Activated gamma-delta T cell treated with anti-CD3 and anti-CD28 coated beads, Interleukin-2, amount 50 U/mL, for 16 hours (primary cell): ENCODE data around the gene SPRN.
"Not testable (repeated sequence)": the region's sequence is repeated elsewhere in the genome, so short reads cannot be mapped to it uniquely, and the experiment has no call there.

ENCODE experiments used
- DNase-seq: peaks from one replicate; pipeline ENCODE4 v3.0.0-alpha.2; 2020; ENCODE audit warnings: low read depth

SPRN gene

GRCh38 chr10:133424601-133425000 lies at the start of gene SPRN:
Gene SPRN (minus strand): TSS chr10:133424625. CDS start chr10:133423681, 944 bp downstream.
- DNase-seq: not testable (repeated sequence)

- no peak for DNase-seq
Observed at GRCh38 chr10:133474027-133474426, 49.6 kb upstream of the SPRN start.

- DNase-seq: no peak
Observed at GRCh38 chr10:133473270-133473669, 48.8 kb upstream of the SPRN start.

GRCh38 chr10:133471300-133472109 lies 47.1 kb upstream of the SPRN start:
- DNase-seq: no peak

GRCh38 chr10:133469205-133469604 lies 44.8 kb upstream of the SPRN start:
- DNase-seq: not testable (repeated sequence)

GRCh38 chr10:133467286-133467911 lies 43.0 kb upstream of the SPRN start:
- no peak for DNase-seq

- DNase-seq: no peak
Observed at GRCh38 chr10:133466683-133467275, 42.4 kb upstream of the SPRN start.

GRCh38 chr10:133465950-133466474 lies 41.6 kb upstream of the SPRN start:
- no peak for DNase-seq

GRCh38 chr10:133465191-133465949 lies 40.9 kb upstream of the SPRN start:
- no peak for DNase-seq

GRCh38 chr10:133464582-133465031 lies 40.2 kb upstream of the SPRN start:
- DNase-seq: no peak

- DNase-seq: no peak
Observed at GRCh38 chr10:133462512-133463305, 38.3 kb upstream of the SPRN start.

- no peak for DNase-seq
Observed at GRCh38 chr10:133461841-133462240, 37.4 kb upstream of the SPRN start.

GRCh38 chr10:133461027-133461426 lies 36.6 kb upstream of the SPRN start:
- DNase-seq: no peak

GRCh38 chr10:133460208-133460769 lies 35.9 kb upstream of the SPRN start:
- no peak for DNase-seq

GRCh38 chr10:133459454-133460207 lies 35.2 kb upstream of the SPRN start:
- no peak for DNase-seq

GRCh38 chr10:133458710-133459453 lies 34.5 kb upstream of the SPRN start:
- no peak for DNase-seq

- no peak for DNase-seq
Observed at GRCh38 chr10:133458021-133458709, 33.7 kb upstream of the SPRN start.

- DNase-seq: no peak
Observed at GRCh38 chr10:133457100-133457841, 32.8 kb upstream of the SPRN start.
